H9 (cell line): Measurements from ENCODE around the gene MTA1. TPM values are rescaled to one million over a fixed set of nuclear protein-coding genes. Genes with fewer than 3 reads are reported as not detected.

Source experiments
- DNase-seq: peaks from one replicate; pipeline ENCODE4 v3.0.0-alpha.2; 2017
- H2AFZ ChIP-seq: one replicate; pipeline ENCODE4 v1.6.1; 2013; ENCODE audit warnings: mild to moderate bottlenecking, low read length, control low read depth, moderate library complexity
- H2AK5ac ChIP-seq: 2 replicates; pipeline ENCODE4 v1.6.1; 2013; ENCODE audit warnings: low read length, control low read depth, mixed read lengths; ENCODE audit not compliant: insufficient read length
- H2BK120ac ChIP-seq: one replicate; pipeline ENCODE4 v1.6.1; 2013; ENCODE audit warnings: low read depth, mild to moderate bottlenecking, low read length, control low read depth, inconsistent platforms; ENCODE audit not compliant: poor library complexity, severe bottlenecking
- H2BK12ac ChIP-seq: 2 replicates; pipeline ENCODE4 v1.6.1; 2013; ENCODE audit warnings: low read length, control low read depth, mixed read lengths, low read depth; ENCODE audit not compliant: insufficient read length
- H2BK15ac ChIP-seq: 2 replicates; pipeline ENCODE4 v1.6.1; 2013; ENCODE audit warnings: low read depth, low read length, control low read depth
- H2BK20ac ChIP-seq: one replicate; pipeline ENCODE4 v1.6.1; 2013; ENCODE audit warnings: low read depth, mild to moderate bottlenecking, low read length, control low read depth, inconsistent platforms; ENCODE audit not compliant: poor library complexity, severe bottlenecking
- H2BK5ac ChIP-seq: 2 replicates; pipeline ENCODE4 v1.6.1; 2013; ENCODE audit warnings: low read length, control low read depth, mixed read lengths; ENCODE audit not compliant: insufficient read length
- H3K14ac ChIP-seq: 2 replicates; pipeline ENCODE4 v1.6.1; 2013; ENCODE audit warnings: low read length, control low read depth; ENCODE audit not compliant: insufficient read depth
- H3K18ac ChIP-seq: 2 replicates; pipeline ENCODE4 v1.6.1; 2013; ENCODE audit warnings: low read depth, mild to moderate bottlenecking, mixed read lengths, low read length, control low read depth; ENCODE audit not compliant: insufficient read length
- H3K23ac ChIP-seq: 2 replicates; pipeline ENCODE4 v1.6.1; 2013; ENCODE audit warnings: low read length, control low read depth, mixed read lengths, low read depth; ENCODE audit not compliant: insufficient read length
- H3K23me2 ChIP-seq: 2 replicates; pipeline ENCODE4 v1.6.1; 2013; ENCODE audit warnings: low read depth, mild to moderate bottlenecking, mixed read lengths, low read length, control low read depth; ENCODE audit not compliant: insufficient read length, poor library complexity, severe bottlenecking
- H3K27ac ChIP-seq: 2 replicates; pipeline ENCODE4 v1.5.1; 2013; ENCODE audit warnings: low read length, control low read depth, mixed read lengths, low read depth; ENCODE audit not compliant: insufficient read length
- H3K27me3 ChIP-seq: 2 replicates; pipeline ENCODE4 v1.6.1; 2013; ENCODE audit warnings: low read length, control low read depth, inconsistent platforms; ENCODE audit not compliant: insufficient read depth
- H3K4ac ChIP-seq: 2 replicates; pipeline ENCODE4 v1.6.1; 2013; ENCODE audit warnings: low read depth, mild to moderate bottlenecking, control low read depth, inconsistent platforms, low read length, moderate library complexity
- H3K4me1 ChIP-seq: 2 replicates; pipeline ENCODE4 v1.6.1; 2013; ENCODE audit warnings: low read length, control low read depth, inconsistent platforms; ENCODE audit not compliant: insufficient read depth
- H3K4me2 ChIP-seq: 2 replicates; pipeline ENCODE4 v1.6.1; 2013; ENCODE audit warnings: low read length, control low read depth, mixed read lengths; ENCODE audit not compliant: insufficient read length, insufficient read depth
- H3K56ac ChIP-seq: 2 replicates; pipeline ENCODE4 v1.6.1; 2013; ENCODE audit warnings: low read depth, mild to moderate bottlenecking, mixed read lengths, low read length, control low read depth; ENCODE audit not compliant: insufficient read length
- H3K79me1 ChIP-seq: 2 replicates; pipeline ENCODE4 v1.6.1; 2013; ENCODE audit warnings: low read depth, mild to moderate bottlenecking, moderate library complexity, low read length, control low read depth, inconsistent platforms; ENCODE audit not compliant: insufficient read depth, poor library complexity, severe bottlenecking
- H3K79me2 ChIP-seq: 2 replicates; pipeline ENCODE4 v1.6.1; 2013; ENCODE audit warnings: low read length, control low read depth, inconsistent platforms; ENCODE audit not compliant: insufficient read depth
- H3K9ac ChIP-seq: 2 replicates; pipeline ENCODE4 v1.6.1; 2013; ENCODE audit warnings: low read length, control low read depth, mixed read lengths; ENCODE audit not compliant: insufficient read length; ENCODE audit errors: extremely low read depth
- H3K9me3 ChIP-seq: one replicate; pipeline ENCODE4 v1.6.1; 2013; ENCODE audit warnings: low read depth, low read length, inconsistent platforms; ENCODE audit not compliant: control insufficient read depth
- H3T11ph ChIP-seq: one replicate; pipeline ENCODE4 v1.6.1; 2013; ENCODE audit warnings: mild to moderate bottlenecking, low read length, control low read depth, inconsistent platforms
- H4K20me1 ChIP-seq: one replicate; pipeline ENCODE4 v1.6.1; 2013; ENCODE audit not compliant: control insufficient read depth, insufficient read length, insufficient read depth
- H4K5ac ChIP-seq: 2 replicates; pipeline ENCODE4 v1.6.1; 2013; ENCODE audit warnings: low read depth, mild to moderate bottlenecking, mixed read lengths, low read length, control low read depth; ENCODE audit not compliant: insufficient read length
- H4K8ac ChIP-seq: replicated peaks from 2 replicates; pipeline ENCODE4 v1.6.1; 2013; ENCODE audit warnings: low read length, control low read depth, mixed read lengths, low read depth; ENCODE audit not compliant: insufficient read length
- H4K91ac ChIP-seq: 2 replicates; pipeline ENCODE4 v1.6.1; 2013; ENCODE audit warnings: low read depth, mild to moderate bottlenecking, moderate library complexity, mixed read lengths, low read length, control low read depth; ENCODE audit not compliant: insufficient read length
- H3K27ac Mint-ChIP-seq, 3 experiments: 2 replicates in 2 of 3; 3 replicates in 1 of 3; pipeline ENCODE4 v1.8.0; 2020 to 2021; ENCODE audit warnings: mixed read lengths in 3 of 3, mild to moderate bottlenecking in 1 of 3, moderate library complexity in 1 of 3
- H3K27me3 Mint-ChIP-seq: 2 replicates; pipeline ENCODE4 v1.8.0; 2021; ENCODE audit warnings: low read depth, mild to moderate bottlenecking, moderate library complexity, mixed read lengths
- H3K36me3 Mint-ChIP-seq, 3 experiments: 2 replicates in 2 of 3; 3 replicates in 1 of 3; pipeline ENCODE4 v1.8.0; 2020 to 2021; ENCODE audit warnings: low read depth in 3 of 3, mixed read lengths in 3 of 3; ENCODE audit not compliant: insufficient read depth in 1 of 3
- H3K4me1 Mint-ChIP-seq, 2 experiments: 2 replicates each; pipeline ENCODE4 v1.8.0; 2020; ENCODE audit warnings: mixed read lengths in 2 of 2
- H3K4me3 Mint-ChIP-seq, 2 experiments: 2 replicates in 1 of 2; 3 replicates in 1 of 2; pipeline ENCODE4 v1.8.0; 2020 to 2021; ENCODE audit warnings: mild to moderate bottlenecking in 2 of 2, mixed read lengths in 2 of 2, moderate library complexity in 1 of 2
- H3K9me3 Mint-ChIP-seq, 2 experiments: 2 replicates in 1 of 2; 3 replicates in 1 of 2; pipeline ENCODE4 v1.8.0; 2020; ENCODE audit warnings: mild to moderate bottlenecking in 2 of 2, mixed read lengths in 2 of 2, moderate library complexity in 1 of 2
- WGBS: extraction: QIAGEN DNeasy Blood & Tissue Kit; methylation state at CpG from one replicate; pipeline ENCODE4 v1.1.7; 2013; ENCODE audit warnings: missing lambda C conversion rate, low lambda C conversion rate, mixed read lengths; ENCODE audit not compliant: insufficient read length; ENCODE audit errors: extremely low coverage; 5-methylcytosine and 5-hydroxymethylcytosine counted together
- total RNA-seq: library from RNA; stranded (reverse); gene quantifications from 2 replicates; pipeline ENCODE4 v1.2.1, GENCODE V29; 2021
- TF ChIP-seq, protein P1 (sequence below): fragments of 200-600 bp; sonication (generic); conservative IDR thresholded peaks from 3 replicates; pipeline ENCODE4 v1.8.0; 2021; ENCODE audit warnings: antibody characterized with exemption, mild to moderate bottlenecking

The MTA1 gene
- total RNA-seq, 1 experiment from 2014 or later = 230 TPM

DNA sequence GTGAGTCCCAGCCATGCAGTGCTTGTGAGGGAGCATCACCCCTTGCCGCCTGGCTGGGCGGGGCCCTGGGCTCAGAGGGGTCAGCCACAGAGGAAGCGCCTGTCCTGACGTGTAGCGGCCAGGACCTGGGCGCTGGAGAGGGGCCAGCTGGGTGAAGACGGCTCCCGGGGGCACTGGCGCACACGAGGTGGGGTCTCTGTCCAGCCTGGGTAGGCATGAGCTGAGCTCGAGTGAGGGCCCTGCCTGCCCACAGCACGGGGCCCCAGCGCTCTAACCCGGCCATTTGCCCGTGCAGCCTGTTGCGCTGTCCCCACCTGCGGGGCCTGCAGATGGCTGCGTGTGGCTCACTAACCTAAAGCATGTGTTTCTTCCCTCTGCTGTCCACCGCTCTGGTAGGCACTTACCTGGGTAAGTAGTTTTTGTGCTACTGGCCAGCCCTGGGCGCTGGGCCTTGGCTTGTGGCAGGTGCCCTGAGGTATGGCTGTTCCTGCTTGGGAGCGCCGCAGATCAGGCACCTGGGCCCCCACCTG lies 48.4 kb downstream of the MTA1 start:
- Histone ChIP-seq H4K91ac (no peak overlapping the region), H4K20me1 (no peaks in the 10 kb centered on the region), H3K23ac (no peak overlapping the region), H2BK15ac (no peak overlapping the region), H3K23me2 (no peaks in the 10 kb centered on the region), H3T11ph (no peak overlapping the region), H3K56ac (no peak overlapping the region), H2BK120ac (no peak overlapping the region), H3K9me3 (no peaks in the 10 kb centered on the region), H3K4me2 (no peak overlapping the region), H4K8ac (no peak overlapping the region), H2BK5ac (no peak overlapping the region), H3K27ac (no peak overlapping the region), H3K27me3 (no peaks in the 10 kb centered on the region), H2BK12ac (no peak overlapping the region), H3K79me2 (no peaks in the 10 kb centered on the region), H4K5ac (no peak overlapping the region), H3K4ac (no peak overlapping the region), H2AFZ (no peak overlapping the region), H3K79me1 (no peaks in the 10 kb centered on the region), H3K4me1 (no peaks in the 10 kb centered on the region; the same call in 1 of the 2 replicates), H3K14ac (no peak overlapping the region), H2AK5ac (no peak overlapping the region), H3K9ac (no peak overlapping the region), H2BK20ac (no peak overlapping the region), H3K18ac (no peak overlapping the region)
- H3K4me1 Mint-ChIP-seq = peaks cover 2 to 9% of the 10 kb centered on the region in 2 experiments; a peak in 2 of 4 replicates
- no peak overlapping the region for H3K27ac Mint-ChIP-seq
- H3K27me3 Mint-ChIP-seq = no peaks in the 10 kb centered on the region
- no peak overlapping the region for H3K4me3 Mint-ChIP-seq
- no peak for DNase-seq
- TF ChIP-seq, protein P1, sequence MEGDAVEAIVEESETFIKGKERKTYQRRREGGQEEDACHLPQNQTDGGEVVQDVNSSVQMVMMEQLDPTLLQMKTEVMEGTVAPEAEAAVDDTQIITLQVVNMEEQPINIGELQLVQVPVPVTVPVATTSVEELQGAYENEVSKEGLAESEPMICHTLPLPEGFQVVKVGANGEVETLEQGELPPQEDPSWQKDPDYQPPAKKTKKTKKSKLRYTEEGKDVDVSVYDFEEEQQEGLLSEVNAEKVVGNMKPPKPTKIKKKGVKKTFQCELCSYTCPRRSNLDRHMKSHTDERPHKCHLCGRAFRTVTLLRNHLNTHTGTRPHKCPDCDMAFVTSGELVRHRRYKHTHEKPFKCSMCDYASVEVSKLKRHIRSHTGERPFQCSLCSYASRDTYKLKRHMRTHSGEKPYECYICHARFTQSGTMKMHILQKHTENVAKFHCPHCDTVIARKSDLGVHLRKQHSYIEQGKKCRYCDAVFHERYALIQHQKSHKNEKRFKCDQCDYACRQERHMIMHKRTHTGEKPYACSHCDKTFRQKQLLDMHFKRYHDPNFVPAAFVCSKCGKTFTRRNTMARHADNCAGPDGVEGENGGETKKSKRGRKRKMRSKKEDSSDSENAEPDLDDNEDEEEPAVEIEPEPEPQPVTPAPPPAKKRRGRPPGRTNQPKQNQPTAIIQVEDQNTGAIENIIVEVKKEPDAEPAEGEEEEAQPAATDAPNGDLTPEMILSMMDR = no peak
- H3K36me3 Mint-ChIP-seq = peaks cover 8 to 20% (median 18%) of the 10 kb centered on the region in 3 experiments; a peak in 6 of 7 replicates
- WGBS = no CpG with 5 or more reads among the region's 22 CpGs
- no peaks in the 10 kb centered on the region for H3K9me3 Mint-ChIP-seq
